ENCODE data around the gene CHN1. TPM values are rescaled to one million over a fixed set of nuclear protein-coding genes. Genes with fewer than 3 reads are reported as not detected.

The CHN1 gene
- total RNA-seq, 2 experiments from 2014 or later, result 1.7 to 4.5 TPM

GRCh38 chr2:174981331-174981730 is 23.9 kb downstream of the CHN1 start:
- no peak overlapping the region for H3K27ac Mint-ChIP-seq
- no peaks in the 10 kb centered on the region for H3K9me3 Mint-ChIP-seq (ENCODE audit: low read depth)
- peaks cover 10% of the 10 kb centered on the region for H3K27me3 Mint-ChIP-seq
- no peak overlapping the region for H3K4me3 Mint-ChIP-seq
- H3K4me1 Mint-ChIP-seq, result no peaks in the 10 kb centered on the region
- CTCF ChIA-PET, result interaction anchor here (1.9 kb wide), 1 partner anchor 284 kb away, joined by 5 read pairs; no protein-coding TSS in a partner anchor
- DNase-seq (no peak), ATAC-seq (no peak)
- no peaks in the 10 kb centered on the region for H3K36me3 Mint-ChIP-seq

GRCh38 chr2:174979996-174980395 is 25.2 kb downstream of the CHN1 start:
- Mint-ChIP-seq H3K9me3 (ENCODE audit: low read depth) (no peaks in the 10 kb centered on the region), H3K27me3 (peaks cover 8% of the 10 kb centered on the region), H3K4me3 (no peak overlapping the region), H3K27ac (no peak overlapping the region), H3K4me1 (no peaks in the 10 kb centered on the region), H3K36me3 (no peaks in the 10 kb centered on the region)
- CTCF ChIA-PET, result interaction anchor here (1.9 kb wide), 1 partner anchor 283 kb away, joined by 5 read pairs; no protein-coding TSS in a partner anchor
- no peak for ATAC-seq
- no peak for DNase-seq

GRCh38 chr2:174977364-174977763 is 27.8 kb downstream of the CHN1 start:
- no peak for ATAC-seq
- DNase-seq, result no peak
- H3K9me3 Mint-ChIP-seq (ENCODE audit: low read depth), result no peaks in the 10 kb centered on the region
- no peaks in the 10 kb centered on the region for H3K36me3 Mint-ChIP-seq
- H3K27me3 Mint-ChIP-seq, result peaks cover 6% of the 10 kb centered on the region
- H3K27ac Mint-ChIP-seq, result no peak overlapping the region
- CTCF ChIA-PET, result no interaction called here
- H3K4me1 Mint-ChIP-seq, result no peaks in the 10 kb centered on the region
- no peak overlapping the region for H3K4me3 Mint-ChIP-seq

- Mint-ChIP-seq H3K27ac (no peak overlapping the region), H3K27me3 (peaks cover 7% of the 10 kb centered on the region), H3K9me3 (ENCODE audit: low read depth) (no peaks in the 10 kb centered on the region), H3K36me3 (no peaks in the 10 kb centered on the region), H3K4me1 (no peaks in the 10 kb centered on the region), H3K4me3 (no peak overlapping the region)
- no peak for ATAC-seq
- no peak for DNase-seq
- CTCF ChIA-PET, result no interaction called here
These were observed 31.1 kb downstream of the CHN1 start for GRCh38 chr2:174974131-174974530.

GRCh38 chr2:174972924-174973323 is 32.3 kb downstream of the CHN1 start:
- no peak overlapping the region for H3K27ac Mint-ChIP-seq
- no peaks in the 10 kb centered on the region for H3K4me1 Mint-ChIP-seq
- ATAC-seq (no peak), DNase-seq (no peak)
- H3K9me3 Mint-ChIP-seq (ENCODE audit: low read depth), result no peaks in the 10 kb centered on the region
- CTCF ChIA-PET, result no interaction called here
- H3K27me3 Mint-ChIP-seq, result peaks cover 5% of the 10 kb centered on the region
- H3K4me3 Mint-ChIP-seq, result no peak overlapping the region
- H3K36me3 Mint-ChIP-seq, result no peaks in the 10 kb centered on the region

GRCh38 chr2:174971868-174972781 is 33.1 kb downstream of the CHN1 start:
- DNase-seq (no peak), ATAC-seq (no peak)
- CTCF ChIA-PET, result no interaction called here
- H3K36me3 Mint-ChIP-seq, result no peaks in the 10 kb centered on the region
- no peaks in the 10 kb centered on the region for H3K4me1 Mint-ChIP-seq
- peaks cover 9% of the 10 kb centered on the region for H3K27me3 Mint-ChIP-seq
- H3K4me3 Mint-ChIP-seq, result no peak overlapping the region
- no peaks in the 10 kb centered on the region for H3K9me3 Mint-ChIP-seq (ENCODE audit: low read depth)
- no peak overlapping the region for H3K27ac Mint-ChIP-seq

- no peaks in the 10 kb centered on the region for H3K9me3 Mint-ChIP-seq (ENCODE audit: low read depth)
- DNase-seq (no peak), ATAC-seq (no peak)
- no peak overlapping the region for H3K27ac Mint-ChIP-seq
- peaks cover 9% of the 10 kb centered on the region for H3K27me3 Mint-ChIP-seq
- peaks cover 12% of the 10 kb centered on the region for H3K4me1 Mint-ChIP-seq
- CTCF ChIA-PET, result interaction anchor here (1.1 kb wide), 1 partner anchor 221 kb away, joined by 3 read pairs; no protein-coding TSS in a partner anchor
- no peaks in the 10 kb centered on the region for H3K36me3 Mint-ChIP-seq
- H3K4me3 Mint-ChIP-seq, result no peak overlapping the region
These were observed 35.1 kb downstream of the CHN1 start for GRCh38 chr2:174970092-174970491.

- Mint-ChIP-seq H3K4me3 (no peak overlapping the region), H3K27ac (no peak overlapping the region), H3K9me3 (ENCODE audit: low read depth) (no peaks in the 10 kb centered on the region), H3K36me3 (no peaks in the 10 kb centered on the region), H3K27me3 (peaks cover 9% of the 10 kb centered on the region), H3K4me1 (peaks cover 12% of the 10 kb centered on the region)
- CTCF ChIA-PET, result no interaction called here
- no peak for ATAC-seq
- DNase-seq, result no peak
These were observed 36.0 kb downstream of the CHN1 start for GRCh38 chr2:174969091-174969734.

GRCh38 chr2:174967691-174968260 is 37.4 kb downstream of the CHN1 start:
- H3K27ac Mint-ChIP-seq, result no peak overlapping the region
- DNase-seq (no peak), ATAC-seq (no peak)
- H3K36me3 Mint-ChIP-seq, result no peaks in the 10 kb centered on the region
- CTCF ChIA-PET, result no interaction called here
- no peak overlapping the region for H3K4me3 Mint-ChIP-seq
- no peaks in the 10 kb centered on the region for H3K9me3 Mint-ChIP-seq (ENCODE audit: low read depth)
- peaks cover 9% of the 10 kb centered on the region for H3K27me3 Mint-ChIP-seq
- peaks cover 12% of the 10 kb centered on the region for H3K4me1 Mint-ChIP-seq

- CTCF ChIA-PET, result no interaction called here
- Mint-ChIP-seq H3K27me3 (peaks cover 9% of the 10 kb centered on the region), H3K4me3 (no peak overlapping the region), H3K27ac (no peak overlapping the region), H3K36me3 (no peaks in the 10 kb centered on the region), H3K9me3 (ENCODE audit: low read depth) (no peaks in the 10 kb centered on the region), H3K4me1 (peaks cover 12% of the 10 kb centered on the region)
- ATAC-seq (no peak), DNase-seq (no peak)
These were observed 38.1 kb downstream of the CHN1 start for GRCh38 chr2:174967086-174967485.

GRCh38 chr2:174965992-174966744 is 39.0 kb downstream of the CHN1 start:
- Mint-ChIP-seq H3K36me3 (no peaks in the 10 kb centered on the region), H3K9me3 (ENCODE audit: low read depth) (no peaks in the 10 kb centered on the region), H3K4me1 (peaks cover 12% of the 10 kb centered on the region), H3K4me3 (no peak overlapping the region), H3K27me3 (peaks cover 9% of the 10 kb centered on the region), H3K27ac (no peak overlapping the region)
- ATAC-seq (peak; percentile 36), DNase-seq (no peak)
- CTCF ChIA-PET, result no interaction called here

- no peak for DNase-seq
- CTCF ChIA-PET, result no interaction called here
- Mint-ChIP-seq H3K9me3 (ENCODE audit: low read depth) (no peaks in the 10 kb centered on the region), H3K27ac (no peak overlapping the region), H3K36me3 (no peaks in the 10 kb centered on the region), H3K27me3 (peaks cover 9% of the 10 kb centered on the region), H3K4me1 (peaks cover 12% of the 10 kb centered on the region), H3K4me3 (no peak overlapping the region)
- no peak for ATAC-seq
These were observed 39.6 kb downstream of the CHN1 start for GRCh38 chr2:174965551-174965950.

- H3K27ac Mint-ChIP-seq, result no peak overlapping the region
- DNase-seq (no peak), ATAC-seq (no peak)
- H3K4me3 Mint-ChIP-seq, result no peak overlapping the region
- no peaks in the 10 kb centered on the region for H3K9me3 Mint-ChIP-seq (ENCODE audit: low read depth)
- peaks cover 9% of the 10 kb centered on the region for H3K27me3 Mint-ChIP-seq
- H3K4me1 Mint-ChIP-seq, result peaks cover 12% of the 10 kb centered on the region
- CTCF ChIA-PET, result interaction anchor here (1.3 kb wide), 1 partner anchor 9 kb away, joined by 3 read pairs; no protein-coding TSS in a partner anchor
- H3K36me3 Mint-ChIP-seq, result no peaks in the 10 kb centered on the region
These were observed 40.8 kb downstream of the CHN1 start for GRCh38 chr2:174964404-174964803.

Data from activated CD8-positive, alpha-beta memory T cell treated with anti-CD3 and anti-CD28 coated beads, Interleukin-2, amount 10 ng/mL, durations not matched to agents 7 days and 5 days (primary cell).